Stomach (tissue), 4 donors: Measurements from ENCODE around the gene WDR82.

Source experiments
- EP300 ChIP-seq: sonication (generic); formaldehyde crosslinking; IDR thresholded peaks from one replicate; pipeline ENCODE4 v1.6.1; 2017; ENCODE audit warnings: antibody characterized with exemption
- POLR2A ChIP-seq, 4 donors: fragments of 450-650 bp; IDR thresholded peaks; one replicate each; pipeline ENCODE4 v1.6.1; 2016; ENCODE audit warnings: antibody characterized with exemption in 4 of 4, control low read depth in 2 of 4, mild to moderate bottlenecking in 1 of 4, moderate library complexity in 1 of 4
- POLR2AphosphoS5 ChIP-seq, 3 donors: sonication (generic); formaldehyde crosslinking; IDR thresholded peaks; one replicate each; pipeline ENCODE4 v1.6.1; 2016; ENCODE audit warnings: antibody characterized with exemption in 3 of 3
- TF ChIP-seq, protein P1 (sequence below), 7 experiments: fragments of 450-650 bp in 4 of 7; fragments of 200-600 bp in 3 of 7; sonication (generic) in 3 of 7; IDR thresholded peaks; one replicate each; pipeline ENCODE4 v1.5.1; 2016 to 2019; ENCODE audit warnings: antibody characterized with exemption in 7 of 7, control low read depth in 2 of 7, mild to moderate bottlenecking in 1 of 7

DNA sequence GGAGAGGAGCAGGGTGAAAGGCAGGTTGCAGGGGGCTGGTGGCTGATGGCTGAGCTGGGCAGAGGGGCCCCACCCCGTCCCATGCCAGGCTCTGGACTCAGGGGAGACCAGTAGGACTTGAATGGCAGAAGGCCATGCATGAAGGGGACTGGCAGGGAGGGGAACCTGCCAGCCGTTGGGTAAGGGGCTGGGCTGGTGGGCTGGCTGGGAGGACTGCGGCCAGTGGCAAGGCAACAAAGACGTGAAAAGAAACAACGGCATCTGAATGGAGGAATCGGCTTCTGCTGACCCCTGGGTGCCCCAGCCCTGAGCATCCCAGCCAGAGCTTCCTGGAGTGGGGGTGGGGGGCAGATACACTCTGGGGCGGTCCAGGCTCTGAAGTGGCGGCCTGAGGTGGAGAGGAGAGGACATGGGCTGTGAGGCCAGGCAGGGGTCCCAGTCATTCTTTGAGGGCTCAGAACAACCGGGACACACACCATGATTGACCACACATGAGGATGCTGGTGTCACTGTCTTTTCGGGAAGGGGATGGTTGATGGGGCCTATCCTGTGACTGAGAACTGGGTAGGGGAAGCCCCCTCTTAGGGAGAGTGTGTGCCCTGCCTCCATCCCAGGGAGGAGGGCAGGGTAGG is 20.9 kb upstream of the WDR82 start:
- TF ChIP-seq, protein P1, sequence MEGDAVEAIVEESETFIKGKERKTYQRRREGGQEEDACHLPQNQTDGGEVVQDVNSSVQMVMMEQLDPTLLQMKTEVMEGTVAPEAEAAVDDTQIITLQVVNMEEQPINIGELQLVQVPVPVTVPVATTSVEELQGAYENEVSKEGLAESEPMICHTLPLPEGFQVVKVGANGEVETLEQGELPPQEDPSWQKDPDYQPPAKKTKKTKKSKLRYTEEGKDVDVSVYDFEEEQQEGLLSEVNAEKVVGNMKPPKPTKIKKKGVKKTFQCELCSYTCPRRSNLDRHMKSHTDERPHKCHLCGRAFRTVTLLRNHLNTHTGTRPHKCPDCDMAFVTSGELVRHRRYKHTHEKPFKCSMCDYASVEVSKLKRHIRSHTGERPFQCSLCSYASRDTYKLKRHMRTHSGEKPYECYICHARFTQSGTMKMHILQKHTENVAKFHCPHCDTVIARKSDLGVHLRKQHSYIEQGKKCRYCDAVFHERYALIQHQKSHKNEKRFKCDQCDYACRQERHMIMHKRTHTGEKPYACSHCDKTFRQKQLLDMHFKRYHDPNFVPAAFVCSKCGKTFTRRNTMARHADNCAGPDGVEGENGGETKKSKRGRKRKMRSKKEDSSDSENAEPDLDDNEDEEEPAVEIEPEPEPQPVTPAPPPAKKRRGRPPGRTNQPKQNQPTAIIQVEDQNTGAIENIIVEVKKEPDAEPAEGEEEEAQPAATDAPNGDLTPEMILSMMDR (IDR thresholded peaks at IDR 0.05), result no peak
- no peak for TF ChIP-seq POLR2AphosphoS5 (IDR thresholded peaks at IDR 0.05)
- no peak for TF ChIP-seq POLR2A (IDR thresholded peaks at IDR 0.05)
- TF ChIP-seq EP300, result no peak
